GM12878 (cell line): ENCODE results near the gene BCOR. TPM values are rescaled to one million over a fixed set of nuclear protein-coding genes. Genes with fewer than 3 reads are reported as not detected.
A peak's percentile ranks its signal among the peaks of the same experiment; 100 is the strongest.

Source experiments
- ASH2L ChIP-seq: fragments of 300-600, 200-600 bp; sonication (generic); IDR thresholded peaks from 2 replicates; pipeline ENCODE4 v1.6.1; 2017; ENCODE audit warnings: low read depth, mild to moderate bottlenecking, borderline replicate concordance
- ATF7 ChIP-seq: fragments of 450-650 bp; IDR thresholded peaks from 2 replicates; pipeline ENCODE4 v1.6.1; 2016; ENCODE audit warnings: low read depth, mild to moderate bottlenecking
- CTCF ChIP-seq, 3 experiments: IDR thresholded peaks in 2 of 3; conservative IDR thresholded peaks in 1 of 3; 2 replicates each; pipeline ENCODE4 v1.5.1; 2011; ENCODE audit warnings: low read depth in 3 of 3, low read length in 3 of 3, mild to moderate bottlenecking in 3 of 3, control low read depth in 2 of 3, moderate library complexity in 2 of 3, inconsistent platforms in 1 of 3, mixed read lengths in 1 of 3; ENCODE audit not compliant: control insufficient read depth in 2 of 3, insufficient read depth in 1 of 3; ENCODE audit errors: extremely low read depth in 1 of 3
- E2F8 ChIP-seq: fragments of 450-650 bp; IDR thresholded peaks from 2 replicates; pipeline ENCODE4 v1.6.1; 2018; ENCODE audit warnings: mild to moderate bottlenecking, low read depth, moderate library complexity; ENCODE audit not compliant: partially characterized antibody
- FOXM1 ChIP-seq: IDR thresholded peaks from 2 replicates; pipeline ENCODE4 v1.6.1; 2012; ENCODE audit warnings: low read depth, mild to moderate bottlenecking, inconsistent platforms, low read length, moderate library complexity
- IKZF2 ChIP-seq, 2 experiments: fragments of 450-650 bp; IDR thresholded peaks; 2 replicates each; pipeline ENCODE4 v1.6.1; 2017; ENCODE audit warnings: mild to moderate bottlenecking in 2 of 2, moderate library complexity in 2 of 2
- MLLT1 ChIP-seq: fragments of 450-650 bp; IDR thresholded peaks from 2 replicates; pipeline ENCODE4 v1.6.1; 2016; ENCODE audit warnings: mild to moderate bottlenecking
- NFIC ChIP-seq: IDR thresholded peaks from 2 replicates; pipeline ENCODE4 v1.6.1; 2012; ENCODE audit warnings: low read depth, mild to moderate bottlenecking, inconsistent platforms, low read length, moderate library complexity
- POLR2AphosphoS5 ChIP-seq: IDR thresholded peaks from 2 replicates; pipeline ENCODE4 v1.6.1; 2011; ENCODE audit warnings: mild to moderate bottlenecking, low read length, inconsistent platforms
- RELA ChIP-seq: fragments of 450-650 bp; IDR thresholded peaks from 2 replicates; pipeline ENCODE4 v1.8.0; 2014; ENCODE audit warnings: borderline replicate concordance; ENCODE audit not compliant: partially characterized antibody
- SKIL ChIP-seq: fragments of 450-650 bp; IDR thresholded peaks from 2 replicates; pipeline ENCODE4 v1.6.1; 2017; ENCODE audit warnings: mild to moderate bottlenecking, low read depth, inconsistent platforms; ENCODE audit not compliant: poor library complexity, severe bottlenecking
- STAT3 ChIP-seq: IDR thresholded peaks from 2 replicates; pipeline ENCODE4 v1.6.1; 2011; ENCODE audit warnings: low read depth, low read length, improper control_type of control experiment
- TCF12 ChIP-seq: IDR thresholded peaks from 2 replicates; pipeline ENCODE4 v1.6.1; 2011; ENCODE audit warnings: low read depth, mild to moderate bottlenecking, low read length
- ZBED1 ChIP-seq: IDR thresholded peaks from 2 replicates; pipeline ENCODE4 v1.6.1; 2016; ENCODE audit warnings: borderline replicate concordance
- ZSCAN29 ChIP-seq: fragments of 450-650 bp; IDR thresholded peaks from 2 replicates; pipeline ENCODE4 v1.6.1; 2017; ENCODE audit warnings: mild to moderate bottlenecking, moderate library complexity
- polyA plus RNA-seq, 11 experiments: library from polyadenylated mRNA; depleted of rRNA in 4 of 11; unstranded in 6 of 11; stranded (reverse) in 5 of 11; fragments of >200 nt; fragmentation: Nextera tagmentation in 4 of 11; fragmentation: Illumina TruSeq in 1 of 11; extraction: Ambion mirVana in 4 of 11; extraction: Trizol in 1 of 11; gene quantifications; 1 replicate in 1 of 11; 2 replicates in 10 of 11; pipeline versions ENCODE4 v1.2.1 to v1.2.3, GENCODE V29; 2011 to 2016; ENCODE audit warnings: inconsistent platforms in 2 of 11, missing spikeins in 2 of 11, low read depth in 1 of 11
- total RNA-seq, 4 experiments: library from RNA; depleted of rRNA in 3 of 4; stranded (reverse); fragments of >200 nt in 3 of 4; fragmentation: Illumina TruSeq in 1 of 4; extraction: Trizol in 1 of 4; gene quantifications; 2 replicates each; pipeline versions ENCODE4 v1.2.1 to v1.2.3, GENCODE V29; 2013 to 2021
- TF ChIP-seq, protein P1 (sequence below): fragments of 450-650 bp; formaldehyde crosslinking; IDR thresholded peaks from 2 replicates; pipeline ENCODE4 v1.4.0; 2020; ENCODE audit warnings: mild to moderate bottlenecking, moderate library complexity

BCOR gene
- total and polyA plus RNA-seq, 10 of the 15 experiments (the other 5 are each of a cell fraction or from before 2014, with no cell fraction given) = 5.1 to 16.4 (median 10.1) TPM

- no peak for TF ChIP-seq CTCF (IDR thresholded peaks at IDR 0.05 in 2 of 3, conservative IDR thresholded peaks at IDR 0.05 in 1 of 3; ENCODE audit: control insufficient read depth in 2 of 3, extremely low read depth in 1 of 3, insufficient read depth in 1 of 3, low read depth in 3 of 3, low read length in 3 of 3)
- peak; percentile 35 for TF ChIP-seq SKIL
- no peak for TF ChIP-seq MLLT1
- TF ChIP-seq IKZF2 (IDR thresholded peaks at IDR 0.05) = no peak
- TF ChIP-seq, protein P1, sequence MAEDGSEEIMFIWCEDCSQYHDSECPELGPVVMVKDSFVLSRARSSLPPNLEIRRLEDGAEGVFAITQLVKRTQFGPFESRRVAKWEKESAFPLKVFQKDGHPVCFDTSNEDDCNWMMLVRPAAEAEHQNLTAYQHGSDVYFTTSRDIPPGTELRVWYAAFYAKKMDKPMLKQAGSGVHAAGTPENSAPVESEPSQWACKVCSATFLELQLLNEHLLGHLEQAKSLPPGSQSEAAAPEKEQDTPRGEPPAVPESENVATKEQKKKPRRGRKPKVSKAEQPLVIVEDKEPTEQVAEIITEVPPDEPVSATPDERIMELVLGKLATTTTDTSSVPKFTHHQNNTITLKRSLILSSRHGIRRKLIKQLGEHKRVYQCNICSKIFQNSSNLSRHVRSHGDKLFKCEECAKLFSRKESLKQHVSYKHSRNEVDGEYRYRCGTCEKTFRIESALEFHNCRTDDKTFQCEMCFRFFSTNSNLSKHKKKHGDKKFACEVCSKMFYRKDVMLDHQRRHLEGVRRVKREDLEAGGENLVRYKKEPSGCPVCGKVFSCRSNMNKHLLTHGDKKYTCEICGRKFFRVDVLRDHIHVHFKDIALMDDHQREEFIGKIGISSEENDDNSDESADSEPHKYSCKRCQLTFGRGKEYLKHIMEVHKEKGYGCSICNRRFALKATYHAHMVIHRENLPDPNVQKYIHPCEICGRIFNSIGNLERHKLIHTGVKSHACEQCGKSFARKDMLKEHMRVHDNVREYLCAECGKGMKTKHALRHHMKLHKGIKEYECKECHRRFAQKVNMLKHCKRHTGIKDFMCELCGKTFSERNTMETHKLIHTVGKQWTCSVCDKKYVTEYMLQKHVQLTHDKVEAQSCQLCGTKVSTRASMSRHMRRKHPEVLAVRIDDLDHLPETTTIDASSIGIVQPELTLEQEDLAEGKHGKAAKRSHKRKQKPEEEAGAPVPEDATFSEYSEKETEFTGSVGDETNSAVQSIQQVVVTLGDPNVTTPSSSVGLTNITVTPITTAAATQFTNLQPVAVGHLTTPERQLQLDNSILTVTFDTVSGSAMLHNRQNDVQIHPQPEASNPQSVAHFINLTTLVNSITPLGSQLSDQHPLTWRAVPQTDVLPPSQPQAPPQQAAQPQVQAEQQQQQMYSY (CRISPR knock-in tag) = no peak
- no peak for TF ChIP-seq ZBED1
- no peak for TF ChIP-seq ASH2L
- TF ChIP-seq ZSCAN29 = no peak
- TF ChIP-seq STAT3 = no peak
- no peak for TF ChIP-seq RELA
- TF ChIP-seq POLR2AphosphoS5 = no peak
- 0 out of 2 replicates have a peak, but pooled peaks have one; percentile 12 for TF ChIP-seq TCF12
- no peak for TF ChIP-seq ATF7
- TF ChIP-seq NFIC = peak; percentile 63
- TF ChIP-seq FOXM1 = peak; percentile 16; the same call in 1 of the 2 replicates
- TF ChIP-seq E2F8 = no peak
These were observed 1.5 kb upstream of the BCOR start (continued) for GRCh38 chrX:40099055-40099958.
